Nephron progenitor cell (in vitro differentiated cells): ENCODE measurements around the gene ATP1A4.

Source experiments
- DNase-seq: peaks from one replicate; pipeline ENCODE4 v3.0.0; 2021
- H3K27ac Mint-ChIP-seq: 2 replicates; pipeline ENCODE4 v1.8.0; 2021; ENCODE audit warnings: mild to moderate bottlenecking, moderate library complexity, mixed read lengths
- H3K27me3 Mint-ChIP-seq: 2 replicates; pipeline ENCODE4 v1.8.0; 2021; ENCODE audit warnings: mild to moderate bottlenecking, low read depth, mixed read lengths; ENCODE audit not compliant: poor library complexity
- H3K36me3 Mint-ChIP-seq: 2 replicates; pipeline ENCODE4 v1.8.0; 2021; ENCODE audit warnings: low read depth, mixed read lengths
- H3K4me1 Mint-ChIP-seq: 2 replicates; pipeline ENCODE4 v1.8.0; 2021; ENCODE audit warnings: mixed read lengths
- H3K4me3 Mint-ChIP-seq: 2 replicates; pipeline ENCODE4 v1.8.0; 2021; ENCODE audit warnings: mild to moderate bottlenecking, moderate library complexity, mixed read lengths
- H3K9me3 Mint-ChIP-seq: 2 replicates; pipeline ENCODE4 v1.8.0; 2021; ENCODE audit warnings: mild to moderate bottlenecking, moderate library complexity, mixed read lengths
- CTCF ChIP-seq: fragments of 200-600 bp; sonication (generic); IDR thresholded peaks from 2 replicates; pipeline ENCODE4 v1.5.0; 2021; ENCODE audit warnings: antibody characterized with exemption

ATP1A4 gene

GRCh38 chr1:160209321-160210046, 58.1 kb downstream of the ATP1A4 start:
- H3K27ac Mint-ChIP-seq = peak overlapping the region; percentile 14
- H3K9me3 Mint-ChIP-seq = no peaks in the 10 kb centered on the region
- no peak for DNase-seq
- peaks cover 57% of the 10 kb centered on the region for H3K4me1 Mint-ChIP-seq
- peaks cover 22% of the 10 kb centered on the region for H3K36me3 Mint-ChIP-seq
- TF ChIP-seq CTCF = no peak
- H3K27me3 Mint-ChIP-seq = peaks cover 3% of the 10 kb centered on the region
- peak overlapping the region; percentile 6 for H3K4me3 Mint-ChIP-seq

DNA sequence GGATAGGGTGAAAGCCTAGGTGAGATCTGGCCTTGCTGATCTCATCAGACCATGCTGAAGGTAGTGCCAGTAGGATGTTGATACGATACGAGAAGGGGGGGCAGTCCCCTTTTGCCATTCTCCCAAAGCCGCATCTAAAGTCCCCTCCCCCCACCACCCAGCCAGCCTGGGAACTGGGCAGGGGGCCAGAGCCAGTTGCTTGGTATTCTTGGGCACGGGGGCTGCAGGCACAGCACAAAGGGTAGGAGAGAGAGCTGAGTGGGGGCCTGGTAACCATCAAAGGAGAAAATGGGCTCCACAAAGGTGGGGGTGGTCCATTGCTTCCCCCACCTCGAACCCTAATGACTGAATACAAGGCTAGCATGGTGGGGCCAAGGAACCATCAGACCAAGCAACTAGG, 59.2 kb downstream of the ATP1A4 start:
- Mint-ChIP-seq H3K27ac (no peak overlapping the region), H3K4me1 (peaks cover 54% of the 10 kb centered on the region), H3K9me3 (no peaks in the 10 kb centered on the region), H3K27me3 (peaks cover 3% of the 10 kb centered on the region), H3K36me3 (peaks cover 26% of the 10 kb centered on the region), H3K4me3 (no peak overlapping the region)
- TF ChIP-seq CTCF = no peak
- DNase-seq = no peak

- Mint-ChIP-seq H3K27me3 (peaks cover 3% of the 10 kb centered on the region), H3K4me1 (peaks cover 50% of the 10 kb centered on the region), H3K36me3 (peaks cover 32% of the 10 kb centered on the region), H3K4me3 (no peak overlapping the region), H3K27ac (peak overlapping the region; percentile 24), H3K9me3 (no peaks in the 10 kb centered on the region)
- TF ChIP-seq CTCF = no peak
- DNase-seq = no peak
These were observed 59.8 kb downstream of the ATP1A4 start for GRCh38 chr1:160211046-160211790.

- TF ChIP-seq CTCF = no peak
- peak overlapping the region; percentile 15 for H3K27ac Mint-ChIP-seq
These were observed 63.2 kb downstream of the ATP1A4 start for GRCh38 chr1:160214481-160215140.

GRCh38 chr1:160216301-160216700, 64.9 kb downstream of the ATP1A4 start:
- Mint-ChIP-seq H3K27ac (peak overlapping the region; percentile 66), H3K4me3 (no peak overlapping the region), H3K9me3 (no peaks in the 10 kb centered on the region), H3K36me3 (peaks cover 57% of the 10 kb centered on the region), H3K4me1 (peaks cover 9% of the 10 kb centered on the region), H3K27me3 (no peaks in the 10 kb centered on the region)
- no peak for TF ChIP-seq CTCF
- DNase-seq = no peak

More at GRCh38 chr1:160214481-160215140, 63.2 kb downstream of the ATP1A4 start:
- Mint-ChIP-seq H3K27me3 (no peaks in the 10 kb centered on the region), H3K9me3 (no peaks in the 10 kb centered on the region), H3K36me3 (peaks cover 48% of the 10 kb centered on the region), H3K4me1 (peaks cover 16% of the 10 kb centered on the region), H3K4me3 (no peak overlapping the region)
- DNase-seq = no peak
